OCI-M1 (cell line): ENCODE measurements around the gene THSD7A.
A peak's percentile ranks its signal among the peaks of the same experiment; 100 is the strongest.

Experiments
- DNase-seq: peaks from one replicate; lab custom pipeline; 2025; lab: John Stamatoyannopoulos, UW

The THSD7A gene

GRCh38 chr7:11831736-11832495 lies at the start of gene THSD7A:
TSS of gene THSD7A (minus strand) at chr7:11832198. CDS start at chr7:11831946, 252 bp downstream.
- peak; percentile 28 for DNase-seq

- DNase-seq = no peak
These were observed 49.7 kb upstream of the THSD7A start for GRCh38 chr7:11881680-11882079.

- DNase-seq = no peak
These were observed 43.6 kb upstream of the THSD7A start for GRCh38 chr7:11875635-11876034.

DNA sequence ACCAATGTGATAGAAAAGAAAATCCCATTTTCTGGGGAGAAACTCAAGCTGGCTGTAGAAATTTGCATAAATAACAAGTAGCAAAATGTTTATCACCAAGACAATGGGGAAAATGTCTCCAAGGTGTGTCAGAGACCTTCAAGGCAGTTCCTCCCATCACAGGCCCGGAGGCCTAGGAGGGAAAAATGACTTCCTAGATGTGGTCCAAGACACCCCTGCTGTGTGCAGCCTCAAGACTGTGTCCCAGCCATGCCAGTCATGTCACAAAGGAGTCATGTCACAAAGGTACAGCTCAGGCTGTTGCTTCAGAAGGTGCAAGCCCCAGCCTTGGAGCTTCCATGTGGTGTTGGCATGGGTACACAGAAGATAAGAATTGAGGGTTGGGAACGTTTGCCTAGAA lies 33.7 kb upstream of the THSD7A start:
- no peak for DNase-seq

- no peak for DNase-seq
These were observed 26.8 kb upstream of the THSD7A start for GRCh38 chr7:11858622-11859302.

DNA sequence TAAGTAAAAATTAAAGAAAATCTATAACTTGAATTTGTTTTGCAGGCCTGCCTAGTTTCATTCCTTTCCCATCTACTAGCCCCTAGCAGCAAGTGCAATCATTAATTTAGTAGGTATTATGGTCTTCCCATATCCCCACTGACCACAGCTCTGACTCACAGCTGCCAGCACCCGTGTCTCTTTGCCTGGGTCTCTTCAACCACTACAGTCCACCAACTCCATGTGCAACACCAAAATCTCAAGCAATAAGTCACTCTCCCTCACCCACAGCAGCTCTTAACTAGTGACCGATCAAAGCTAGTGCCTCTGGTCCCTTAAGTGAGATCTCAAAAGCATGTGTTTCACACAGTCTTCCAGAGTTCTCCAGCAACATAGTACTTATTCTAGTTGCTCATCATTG lies 26.0 kb upstream of the THSD7A start:
- DNase-seq = no peak

GRCh38 chr7:11848251-11848650 lies 16.3 kb upstream of the THSD7A start:
- no peak for DNase-seq

- no peak for DNase-seq
These were observed 15.3 kb upstream of the THSD7A start for GRCh38 chr7:11847336-11847735.

- peak; percentile 4 for DNase-seq
These were observed 14.5 kb upstream of the THSD7A start for GRCh38 chr7:11846361-11846955.

DNA sequence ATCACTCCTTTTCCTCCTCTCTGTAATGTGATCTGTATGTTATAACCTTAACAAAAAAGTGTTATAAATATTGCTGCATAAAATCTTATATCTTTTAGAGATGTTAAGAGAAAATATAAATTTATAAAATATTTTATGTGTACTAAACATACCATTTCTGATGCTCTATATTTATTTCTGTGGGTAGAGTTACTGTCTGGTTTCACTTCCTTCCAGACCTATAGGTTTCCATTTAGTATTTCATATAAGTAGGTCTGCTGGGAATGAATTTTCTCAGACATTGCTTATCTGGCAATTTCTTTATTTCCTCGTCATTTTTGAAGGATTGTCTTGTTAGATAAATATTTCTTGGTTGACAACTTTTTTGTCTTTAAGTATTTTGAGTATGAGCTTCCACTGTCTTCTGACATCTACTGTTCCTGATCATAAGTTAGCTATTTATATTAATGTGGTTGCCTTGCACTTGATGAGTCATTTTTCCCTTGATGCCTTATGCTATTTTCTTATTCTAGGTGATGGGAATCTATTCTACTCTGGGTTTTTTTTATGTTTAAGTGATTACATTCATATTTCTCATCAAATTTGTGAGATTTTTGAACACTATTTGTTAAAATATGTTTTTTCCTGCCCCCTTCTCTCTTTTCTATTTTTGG lies 11.2 kb upstream of the THSD7A start:
- DNase-seq = peak; percentile 5

- no peak for DNase-seq
These were observed 9.7 kb upstream of the THSD7A start for GRCh38 chr7:11841657-11842056.

DNA sequence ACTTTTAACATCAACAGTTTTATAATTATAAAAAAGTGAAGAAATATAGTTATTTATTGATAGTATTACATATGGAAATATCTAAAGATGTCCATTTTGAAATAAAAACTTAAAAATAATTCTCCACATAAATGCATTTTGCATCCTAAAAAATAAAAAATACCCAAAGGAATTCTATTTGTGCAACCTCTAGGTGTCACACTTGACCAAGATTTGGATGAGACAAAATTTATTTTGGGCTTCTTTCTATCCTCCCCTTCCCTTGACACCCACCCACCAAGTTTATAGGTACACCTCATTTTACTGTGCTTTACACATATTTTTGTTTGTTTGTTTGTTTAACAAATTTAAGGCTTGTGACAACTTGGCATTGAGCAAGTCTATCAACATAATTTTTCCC lies 3.3 kb upstream of the THSD7A start:
- peak; percentile 42 for DNase-seq

GRCh38 chr7:11833431-11833830 lies 1.4 kb upstream of the THSD7A start:
- DNase-seq = peak; percentile 16

DNA sequence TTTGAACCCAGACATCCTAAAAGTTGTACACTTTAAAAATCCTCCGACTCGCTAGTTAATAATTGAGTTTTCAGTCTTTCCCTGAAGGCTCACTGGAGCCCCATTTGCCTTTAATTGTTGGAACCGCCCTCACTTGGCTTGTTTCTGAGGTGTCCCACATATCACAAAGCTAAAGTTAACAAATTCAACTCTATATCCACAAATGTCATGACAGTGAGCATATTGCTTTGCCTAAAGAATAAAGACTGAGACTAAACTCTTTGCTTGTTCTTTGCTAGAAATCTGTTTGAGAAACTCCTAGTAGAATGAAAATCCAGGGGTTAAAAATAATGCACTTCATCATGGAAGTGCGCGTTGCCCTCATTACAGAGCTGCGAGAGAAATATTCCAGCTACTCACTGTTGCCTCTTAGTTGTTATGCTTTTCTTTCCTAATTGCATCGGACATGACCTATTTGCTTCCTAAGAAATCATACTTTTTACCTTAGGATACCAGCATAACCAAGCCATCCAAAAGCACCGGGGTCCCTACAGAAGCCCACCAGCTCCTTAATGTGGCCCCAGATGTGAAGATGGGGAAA lies 752 bp downstream of the THSD7A start:
- DNase-seq = no peak

- peak; percentile 4 for DNase-seq
These were observed 1.3 kb downstream of the THSD7A start for GRCh38 chr7:11830582-11831155.

- DNase-seq = no peak
These were observed 2.0 kb downstream of the THSD7A start for GRCh38 chr7:11829954-11830353.

DNA sequence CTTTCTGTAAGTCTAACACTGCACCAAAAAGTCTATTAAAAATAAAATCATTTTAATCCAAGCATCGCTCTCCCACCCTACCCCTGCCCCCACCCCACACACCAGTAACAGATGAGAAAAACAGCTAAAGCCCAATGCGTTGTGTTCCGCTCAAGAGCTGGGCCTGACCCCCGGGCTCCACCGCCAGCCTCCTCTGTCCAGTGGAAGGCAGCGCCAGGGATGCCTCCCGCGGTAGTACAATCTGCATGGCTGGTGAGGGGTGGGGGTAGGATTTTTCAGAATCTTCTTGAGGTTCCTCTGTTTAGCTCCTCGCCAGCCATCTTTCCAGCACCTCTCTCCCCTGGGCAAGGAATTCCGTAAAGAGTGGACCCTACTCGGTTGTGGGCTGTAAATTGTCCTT lies 12.1 kb downstream of the THSD7A start:
- no peak for DNase-seq

DNA sequence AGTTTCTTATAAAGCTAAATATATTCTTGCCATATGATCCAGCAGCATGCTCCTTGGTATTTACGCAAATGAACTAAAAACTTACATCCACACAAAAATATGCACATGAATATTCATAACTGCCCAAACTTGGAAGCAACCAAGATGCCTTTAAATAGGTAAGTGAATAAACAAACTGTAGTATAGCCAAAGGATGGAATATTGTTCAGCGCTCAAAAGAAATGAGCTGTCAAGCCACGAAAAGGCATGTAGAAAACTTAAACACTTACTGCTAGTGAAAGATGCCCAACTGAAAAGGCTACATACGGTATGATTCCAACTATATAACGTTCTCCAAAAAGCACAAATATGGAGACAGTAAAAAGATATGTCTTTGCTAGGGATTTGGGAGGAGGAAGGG lies 12.7 kb downstream of the THSD7A start:
- DNase-seq = no peak

DNA sequence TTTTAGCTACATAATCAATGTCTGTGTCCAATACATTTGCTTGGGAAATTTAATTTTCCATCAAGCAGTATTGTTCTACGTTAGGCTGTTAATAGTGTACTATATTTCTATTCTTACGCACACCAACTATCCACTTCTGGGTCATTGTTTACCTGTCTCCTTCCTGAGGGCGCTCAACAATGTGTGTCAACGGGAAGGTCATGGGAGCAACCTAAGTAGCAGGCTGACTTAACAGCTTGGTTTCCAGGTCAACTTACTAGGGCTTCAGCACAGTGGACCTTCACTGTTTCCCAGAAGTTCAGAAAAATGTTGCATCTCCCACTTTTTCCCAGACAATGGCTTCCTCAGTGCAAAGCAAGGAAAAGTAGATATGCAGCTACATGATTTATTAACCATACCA lies 13.7 kb downstream of the THSD7A start:
- DNase-seq = no peak

DNA sequence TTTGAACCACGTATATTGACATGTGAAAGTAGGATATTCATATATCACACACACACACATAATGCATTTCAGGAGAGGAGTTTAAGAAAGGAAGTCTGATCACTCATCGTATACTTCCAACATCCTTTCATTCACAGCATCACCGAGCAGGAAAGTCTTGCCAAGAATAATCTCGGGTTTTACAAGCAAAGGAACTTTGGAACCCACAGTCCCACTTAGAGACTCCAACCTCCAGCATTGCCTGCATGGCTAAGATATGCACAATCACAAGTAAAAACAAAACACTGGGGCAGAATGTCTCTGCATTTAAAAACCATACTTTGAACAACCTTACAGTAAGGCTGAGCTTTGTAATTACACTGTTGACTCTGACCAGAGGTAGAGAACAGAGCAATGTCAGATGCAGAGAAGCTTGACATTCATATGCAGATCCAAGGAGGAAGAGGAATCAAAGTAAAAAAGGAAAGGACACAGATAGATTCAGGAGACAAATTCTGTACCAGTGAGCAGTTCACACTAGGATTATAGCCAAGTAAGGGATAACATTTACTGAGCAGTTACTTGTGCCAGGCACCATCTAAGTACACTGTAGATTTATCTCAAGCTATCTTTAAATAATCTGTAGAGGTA lies 14.8 kb downstream of the THSD7A start:
- no peak for DNase-seq

DNA sequence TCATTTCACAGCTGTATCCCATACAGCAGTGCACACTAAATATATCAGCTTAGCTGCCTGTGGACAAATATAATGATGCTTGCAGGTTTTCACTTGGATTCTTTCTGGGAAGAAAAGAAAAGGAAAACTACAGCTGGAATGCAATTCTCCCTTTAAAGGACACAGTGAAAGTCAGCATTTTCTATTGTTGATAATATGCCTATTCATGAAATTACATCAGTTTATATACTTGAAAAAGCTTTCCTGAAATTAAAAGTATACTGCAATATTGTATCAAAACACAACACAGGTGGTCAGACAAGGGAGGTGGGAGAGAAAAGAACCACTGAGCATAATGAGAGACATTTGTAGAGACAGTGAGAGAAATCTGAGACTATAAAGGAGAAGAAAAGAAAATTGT lies 20.3 kb downstream of the THSD7A start:
- no peak for DNase-seq
